ENCODE measurements around the gene CPVL. TPM values are rescaled to one million over a fixed set of nuclear protein-coding genes. Genes with fewer than 3 reads are reported as not detected.

Gene CPVL
- total RNA-seq, 1 experiment from 2014 or later: 62.7 TPM

DNA sequence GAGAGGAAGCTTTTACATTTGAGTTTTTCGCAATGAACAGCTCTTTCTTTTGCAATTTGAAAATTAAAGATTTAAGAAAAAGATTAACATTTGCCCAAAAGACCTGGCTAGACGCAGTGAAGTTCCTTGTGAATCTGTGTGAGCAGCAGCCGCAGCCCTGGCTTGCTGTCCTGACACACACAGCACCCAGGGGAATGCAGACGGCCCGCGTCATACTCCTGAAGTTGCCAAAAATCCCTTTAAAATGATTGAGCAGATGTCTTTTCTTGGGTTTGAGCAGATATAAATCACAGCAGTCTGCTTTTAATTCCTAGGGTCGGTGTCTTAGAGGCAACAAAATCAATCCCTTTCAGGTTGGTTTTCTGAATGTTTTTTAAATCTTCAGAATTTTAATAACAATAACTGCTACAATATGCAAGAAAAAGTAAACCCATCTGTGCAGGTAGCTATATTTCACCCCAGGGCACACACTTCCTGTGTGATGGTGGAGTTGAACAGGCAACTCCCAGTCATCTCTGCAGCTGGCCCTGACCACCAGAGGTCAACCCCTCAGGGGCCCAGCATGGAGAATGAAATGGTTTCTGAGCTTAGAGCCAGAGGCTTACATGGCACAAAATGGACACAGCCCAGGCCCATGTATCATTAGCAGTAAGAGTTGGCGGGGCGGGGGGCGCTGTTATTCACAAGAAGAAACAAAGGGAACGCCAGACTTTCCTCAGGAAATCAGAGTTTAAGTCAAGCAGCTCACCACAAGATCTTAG is 156.0 kb downstream of the CPVL start:
- no peak for DNase-seq
- intact Hi-C loops (cut with micrococcal nuclease; ENCODE audit: unreplicated experiment): no loop called here
- H3K27me3 Mint-ChIP-seq (ENCODE audit: unreplicated experiment): no peaks in the 10 kb centered on the region
- TF ChIP-seq, protein P1, sequence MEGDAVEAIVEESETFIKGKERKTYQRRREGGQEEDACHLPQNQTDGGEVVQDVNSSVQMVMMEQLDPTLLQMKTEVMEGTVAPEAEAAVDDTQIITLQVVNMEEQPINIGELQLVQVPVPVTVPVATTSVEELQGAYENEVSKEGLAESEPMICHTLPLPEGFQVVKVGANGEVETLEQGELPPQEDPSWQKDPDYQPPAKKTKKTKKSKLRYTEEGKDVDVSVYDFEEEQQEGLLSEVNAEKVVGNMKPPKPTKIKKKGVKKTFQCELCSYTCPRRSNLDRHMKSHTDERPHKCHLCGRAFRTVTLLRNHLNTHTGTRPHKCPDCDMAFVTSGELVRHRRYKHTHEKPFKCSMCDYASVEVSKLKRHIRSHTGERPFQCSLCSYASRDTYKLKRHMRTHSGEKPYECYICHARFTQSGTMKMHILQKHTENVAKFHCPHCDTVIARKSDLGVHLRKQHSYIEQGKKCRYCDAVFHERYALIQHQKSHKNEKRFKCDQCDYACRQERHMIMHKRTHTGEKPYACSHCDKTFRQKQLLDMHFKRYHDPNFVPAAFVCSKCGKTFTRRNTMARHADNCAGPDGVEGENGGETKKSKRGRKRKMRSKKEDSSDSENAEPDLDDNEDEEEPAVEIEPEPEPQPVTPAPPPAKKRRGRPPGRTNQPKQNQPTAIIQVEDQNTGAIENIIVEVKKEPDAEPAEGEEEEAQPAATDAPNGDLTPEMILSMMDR (IDR thresholded peaks at IDR 0.05; ENCODE audit: unreplicated experiment): no peak
- CTCF ChIA-PET: interaction anchor here (0.6 kb wide), 1 partner anchor 198 kb away, joined by 3 read pairs; no protein-coding TSS in a partner anchor
- no peaks in the 10 kb centered on the region for H3K9me3 Mint-ChIP-seq (ENCODE audit: low read depth, unreplicated experiment)
- no peaks in the 10 kb centered on the region for H3K36me3 Mint-ChIP-seq (ENCODE audit: insufficient read depth, unreplicated experiment)
- no peak overlapping the region for H3K4me3 Mint-ChIP-seq (ENCODE audit: low read depth, unreplicated experiment)
- H3K4me1 Mint-ChIP-seq (ENCODE audit: low read depth, unreplicated experiment): peaks cover 28% of the 10 kb centered on the region
- BruUV-seq (replicated peaks): no TSS peak
- no peak overlapping the region for H3K27ac Mint-ChIP-seq (ENCODE audit: unreplicated experiment)

DNA sequence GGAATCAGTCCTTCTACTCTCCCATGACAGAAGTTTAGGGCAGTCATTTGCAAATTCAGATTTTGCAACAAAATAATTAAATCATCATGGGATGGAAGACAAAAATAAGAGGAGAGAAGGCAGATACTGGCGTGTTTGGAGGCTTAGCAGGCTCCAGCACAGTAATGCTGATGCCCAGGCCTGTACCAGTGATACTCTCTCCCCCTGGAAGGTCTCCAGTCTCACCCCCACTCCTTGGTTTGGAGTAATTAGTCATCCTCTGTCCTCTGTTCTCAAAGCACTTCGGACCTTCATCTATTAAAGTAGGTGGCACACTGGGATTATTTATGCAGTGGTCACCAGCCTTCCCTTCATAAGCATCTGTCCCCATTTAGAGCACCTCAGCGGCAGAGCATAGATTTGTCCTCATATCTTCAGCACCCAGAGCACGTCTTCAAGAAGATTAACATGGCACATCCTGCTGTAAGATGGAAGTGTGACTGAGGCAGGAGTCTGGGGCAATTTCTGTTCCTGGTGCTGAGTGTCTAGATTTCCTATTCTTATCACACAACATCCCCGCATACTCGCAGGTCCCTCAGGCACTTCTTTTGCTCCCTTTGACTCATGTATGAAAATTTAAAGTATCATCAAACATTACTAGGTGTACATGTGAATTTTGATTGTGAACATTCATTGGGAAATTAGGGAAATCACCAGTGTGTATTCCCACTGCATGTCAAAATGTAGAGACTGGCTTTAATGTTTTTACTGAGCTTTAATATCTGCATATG is 156.9 kb downstream of the CPVL start:
- Mint-ChIP-seq H3K9me3 (ENCODE audit: low read depth, unreplicated experiment) (no peaks in the 10 kb centered on the region), H3K27ac (ENCODE audit: unreplicated experiment) (no peak overlapping the region), H3K4me1 (ENCODE audit: low read depth, unreplicated experiment) (peaks cover 38% of the 10 kb centered on the region), H3K36me3 (ENCODE audit: insufficient read depth, unreplicated experiment) (no peaks in the 10 kb centered on the region), H3K4me3 (ENCODE audit: low read depth, unreplicated experiment) (no peak overlapping the region), H3K27me3 (ENCODE audit: unreplicated experiment) (no peaks in the 10 kb centered on the region)
- no peak for DNase-seq
- intact Hi-C loops (cut with micrococcal nuclease; ENCODE audit: unreplicated experiment): no loop called here
- CTCF ChIA-PET: interaction anchor here (0.6 kb wide), 1 partner anchor 199 kb away, joined by 3 read pairs; no protein-coding TSS in a partner anchor
- BruUV-seq (replicated peaks): no TSS peak
- TF ChIP-seq, protein P1 (IDR thresholded peaks at IDR 0.05; ENCODE audit: unreplicated experiment): no peak

DNA sequence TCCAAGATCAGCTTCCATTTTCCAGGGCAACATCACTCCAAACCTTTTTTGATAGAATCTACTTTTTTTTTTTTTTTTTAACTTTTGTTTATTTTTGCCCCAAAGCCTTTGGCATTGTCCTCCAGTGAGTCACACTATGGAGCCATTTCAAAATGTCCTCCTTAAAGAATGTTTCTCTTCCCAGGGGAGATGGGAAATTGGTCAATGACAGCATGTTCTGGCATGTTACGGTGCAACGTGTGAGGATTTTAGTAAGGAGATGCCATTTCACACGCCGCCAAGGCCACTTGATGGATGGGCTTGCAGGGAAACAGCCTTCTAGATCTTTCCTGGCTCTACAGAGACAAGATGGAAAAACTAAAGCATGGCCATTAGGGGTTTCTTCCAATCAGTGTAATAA is 157.5 kb downstream of the CPVL start:
- no peak overlapping the region for H3K27ac Mint-ChIP-seq (ENCODE audit: unreplicated experiment)

DNA sequence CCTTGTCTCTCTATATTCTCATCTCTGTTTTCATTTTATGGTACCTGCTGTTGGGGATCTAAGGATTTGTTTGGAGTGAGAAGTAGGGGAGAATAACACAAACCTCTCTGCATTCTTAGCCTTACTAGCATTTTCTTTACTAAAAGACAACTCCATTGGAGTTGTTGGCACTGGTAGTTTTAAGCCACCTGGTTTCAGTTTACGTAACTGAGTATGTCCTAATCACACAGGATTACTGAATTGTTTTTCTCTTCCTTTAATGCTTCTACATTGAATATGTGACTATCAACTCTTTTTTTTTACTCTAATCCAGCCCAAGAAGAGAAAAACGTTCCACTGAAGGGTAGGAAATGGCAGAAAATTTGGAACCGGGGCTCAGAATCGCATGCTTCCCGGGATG is 158.2 kb downstream of the CPVL start:
- CTCF ChIA-PET: interaction anchor here (0.7 to 0.9 kb wide), 3 partner anchors 118 to 586 kb away, joined by 3 read pairs; no protein-coding TSS in a partner anchor
- intact Hi-C loops (cut with micrococcal nuclease; ENCODE audit: unreplicated experiment): no loop called here
- TF ChIP-seq, protein P1 (IDR thresholded peaks at IDR 0.05; ENCODE audit: unreplicated experiment): no peak
- BruUV-seq (replicated peaks): no TSS peak
- Mint-ChIP-seq H3K9me3 (ENCODE audit: low read depth, unreplicated experiment) (no peaks in the 10 kb centered on the region), H3K27me3 (ENCODE audit: unreplicated experiment) (no peaks in the 10 kb centered on the region), H3K4me1 (ENCODE audit: low read depth, unreplicated experiment) (peaks cover 39% of the 10 kb centered on the region), H3K4me3 (ENCODE audit: low read depth, unreplicated experiment) (no peak overlapping the region), H3K36me3 (ENCODE audit: insufficient read depth, unreplicated experiment) (no peaks in the 10 kb centered on the region), H3K27ac (ENCODE audit: unreplicated experiment) (no peak overlapping the region)
- no peak for DNase-seq

More for the DNA sequence above, 157.5 kb downstream of the CPVL start:
- H3K36me3 Mint-ChIP-seq (ENCODE audit: insufficient read depth, unreplicated experiment): no peaks in the 10 kb centered on the region
- peaks cover 43% of the 10 kb centered on the region for H3K4me1 Mint-ChIP-seq (ENCODE audit: low read depth, unreplicated experiment)
- no peak overlapping the region for H3K4me3 Mint-ChIP-seq (ENCODE audit: low read depth, unreplicated experiment)
- no peak for DNase-seq
- H3K9me3 Mint-ChIP-seq (ENCODE audit: low read depth, unreplicated experiment): no peaks in the 10 kb centered on the region
- no TSS peak for BruUV-seq (replicated peaks)
- intact Hi-C loops (cut with micrococcal nuclease; ENCODE audit: unreplicated experiment): no loop called here
- H3K27me3 Mint-ChIP-seq (ENCODE audit: unreplicated experiment): no peaks in the 10 kb centered on the region
- TF ChIP-seq, protein P1 (IDR thresholded peaks at IDR 0.05; ENCODE audit: unreplicated experiment): no peak
- CTCF ChIA-PET: interaction anchor here (0.7 kb wide), 2 partner anchors 209 to 585 kb away, joined by 3 read pairs; no protein-coding TSS in a partner anchor

All from Calu3 (cell line).